IMR-90 (cell line): ENCODE data around the gene PAM16. TPM values are rescaled to one million over a fixed set of nuclear protein-coding genes. Genes with fewer than 3 reads are reported as not detected.

Experiments
- polyA plus RNA-seq, 3 experiments: library from polyadenylated mRNA; depleted of rRNA; stranded (reverse); fragments of >200 nt; gene quantifications; 2 replicates each; pipeline ENCODE4 v1.2.3, GENCODE V29; 2012; ENCODE audit warnings: low replicate concordance in 1 of 3
- total RNA-seq: library from RNA; depleted of rRNA; stranded (reverse); fragments of >200 nt; gene quantifications from 2 replicates; pipeline ENCODE4 v1.2.3, GENCODE V29; 2012; rRNA removed

The PAM16 gene
- total and polyA plus RNA-seq, 2 of the 4 experiments (the other 2 are of a cell fraction): 17.9 to 48.4 TPM

Other genes starting within 250 kb of the PAM16 start
- gene ADCY9, start 234.9 kb downstream of the PAM16 start, total RNA-seq: 5.4 and 5.6 TPM in 2 replicates
- 12.5 and 13.5 TPM in 2 replicates for gene ADCY9, start 234.9 kb downstream of the PAM16 start, polyA plus RNA-seq (2012; rRNA removed)
- gene SRL, start 109.2 kb downstream of the PAM16 start, total RNA-seq: under 0.01 TPM in 1 of 2 replicates, not detected in the other
- 0.04 and 0.14 TPM in 2 replicates for gene SRL, start 109.2 kb downstream of the PAM16 start, polyA plus RNA-seq (2012; rRNA removed)
- 7.3 and 7.8 TPM in 2 replicates for gene TFAP4, start 78.3 kb downstream of the PAM16 start, total RNA-seq
- gene TFAP4, start 78.3 kb downstream of the PAM16 start, polyA plus RNA-seq (2012; rRNA removed): 5.6 and 7.0 TPM in 2 replicates
- gene GLIS2, start 35.3 kb downstream of the PAM16 start, total RNA-seq: 0.36 and 0.56 TPM in 2 replicates
- gene GLIS2, start 35.3 kb downstream of the PAM16 start, polyA plus RNA-seq (2012; rRNA removed): 8.4 and 9.0 TPM in 2 replicates
- gene VASN, start 20.5 kb upstream of the PAM16 start, total RNA-seq: 9.3 and 10.3 TPM in 2 replicates
- 83.8 and 87.2 TPM in 2 replicates for gene VASN, start 20.5 kb upstream of the PAM16 start, polyA plus RNA-seq (2012; rRNA removed)
- gene CORO7, start 65.3 kb upstream of the PAM16 start, total RNA-seq: 6.3 and 7.8 TPM in 2 replicates
- 23.6 and 26.7 TPM in 2 replicates for gene CORO7, start 65.3 kb upstream of the PAM16 start, polyA plus RNA-seq (2012; rRNA removed)
- 36.9 and 38.0 TPM in 2 replicates for gene DNAJA3, start 74.5 kb upstream of the PAM16 start, total RNA-seq
- 40.2 TPM in 2 replicates for gene DNAJA3, start 74.5 kb upstream of the PAM16 start, polyA plus RNA-seq (2012; rRNA removed)
- 67.6 and 73.6 TPM in 2 replicates for gene NMRAL1, start 123.3 kb upstream of the PAM16 start, total RNA-seq
- 48.6 and 52.4 TPM in 2 replicates for gene NMRAL1, start 123.3 kb upstream of the PAM16 start, polyA plus RNA-seq (2012; rRNA removed)
- 91.1 and 98.8 TPM in 2 replicates for gene HMOX2, start 125.1 kb upstream of the PAM16 start, total RNA-seq
- 93.9 and 109 TPM in 2 replicates for gene HMOX2, start 125.1 kb upstream of the PAM16 start, polyA plus RNA-seq (2012; rRNA removed)
- 4.2 and 4.8 TPM in 2 replicates for gene CDIP1, start 187.5 kb upstream of the PAM16 start, total RNA-seq
- 14.6 and 15.8 TPM in 2 replicates for gene CDIP1, start 187.5 kb upstream of the PAM16 start, polyA plus RNA-seq (2012; rRNA removed)
- not detected in 2 replicates for gene C16orf96, start 205.0 kb upstream of the PAM16 start, total RNA-seq
- not detected in 2 replicates for gene C16orf96, start 205.0 kb upstream of the PAM16 start, polyA plus RNA-seq (2012; rRNA removed)